Smooth muscle cell (in vitro differentiated cells): ENCODE data around the gene GLB1L. TPM values are rescaled to one million over a fixed set of nuclear protein-coding genes. Genes with fewer than 3 reads are reported as not detected.

Source experiments
- DNase-seq: peaks from one replicate; lab custom pipeline; 2025; ENCODE audit not compliant: unreplicated experiment; lab: John Stamatoyannopoulos, UW
- H2AFZ ChIP-seq: fragments of 200-600 bp; sonication (generic); 2 replicates; pipeline ENCODE4 v1.6.0; 2016; ENCODE audit warnings: antibody characterized with exemption, low read depth, mild to moderate bottlenecking
- H3F3A ChIP-seq: fragments of 200-600 bp; sonication (generic); 2 replicates; pipeline ENCODE4 v1.6.0; 2017; ENCODE audit warnings: antibody characterized with exemption, low read depth
- H3K27ac ChIP-seq: fragments of 200-600 bp; sonication (generic); 2 replicates; pipeline ENCODE4 v1.5.1; 2016; ENCODE audit warnings: low read depth, mild to moderate bottlenecking
- H3K27me3 ChIP-seq: fragments of 200-600 bp; sonication (generic); 2 replicates; pipeline ENCODE4 v1.6.1; 2016; ENCODE audit warnings: low read depth, mild to moderate bottlenecking
- H3K36me3 ChIP-seq: fragments of 200-600 bp; sonication (generic); 2 replicates; pipeline ENCODE4 v1.5.1; 2016; ENCODE audit warnings: low read depth
- H3K4me1 ChIP-seq: fragments of 200-600 bp; sonication (generic); 2 replicates; pipeline ENCODE4 v1.5.1; 2016; ENCODE audit warnings: low read depth
- H3K4me2 ChIP-seq: fragments of 200-600 bp; sonication (generic); 2 replicates; pipeline ENCODE4 v1.6.0; 2016; ENCODE audit warnings: mild to moderate bottlenecking
- H3K4me3 ChIP-seq: fragments of 200-600 bp; sonication (generic); 2 replicates; pipeline ENCODE4 v1.5.1; 2016; ENCODE audit warnings: mild to moderate bottlenecking
- H3K79me2 ChIP-seq: fragments of 200-600 bp; sonication (generic); 2 replicates; pipeline ENCODE4 v1.6.0; 2016; ENCODE audit warnings: low read depth, mild to moderate bottlenecking
- H3K9ac ChIP-seq: fragments of 200-600 bp; sonication (generic); 2 replicates; pipeline ENCODE4 v1.6.0; 2016; ENCODE audit warnings: low read depth
- H3K9me3 ChIP-seq: fragments of 200-600 bp; sonication (generic); replicated peaks from 2 replicates; pipeline ENCODE4 v1.5.1; 2016; ENCODE audit warnings: low read depth
- H4K20me1 ChIP-seq: fragments of 200-600 bp; sonication (generic); 2 replicates; pipeline ENCODE4 v1.6.0; 2016; ENCODE audit warnings: low read depth
- WGBS: methylation state at CpG from one replicate; pipeline ENCODE4 v1.1.7; 2016; ENCODE audit warnings: low lambda C conversion rate; 5-methylcytosine and 5-hydroxymethylcytosine counted together
- polyA plus RNA-seq: library from polyadenylated mRNA; unstranded; fragments of >200 nt; fragmentation: Nextera tagmentation; extraction: Ambion mirVana; gene quantifications from 2 replicates; pipeline ENCODE4 v1.2.1, GENCODE V29; 2016
- total RNA-seq: library from RNA; depleted of rRNA; stranded (reverse); fragments of >200 nt; gene quantifications from 2 replicates; pipeline ENCODE4 v1.2.3, GENCODE V29; 2014
- TF ChIP-seq, protein P1 (sequence below): fragments of 200-600 bp; sonication (generic); IDR thresholded peaks from 2 replicates; pipeline ENCODE4 v1.5.1; 2017; ENCODE audit warnings: borderline replicate concordance, mild to moderate bottlenecking, antibody characterized with exemption; ENCODE audit not compliant: insufficient read depth, poor library complexity, severe bottlenecking

GLB1L gene
- total and polyA plus RNA-seq, 2 experiments from 2014 or later = 4.1 to 26.4 TPM

DNA sequence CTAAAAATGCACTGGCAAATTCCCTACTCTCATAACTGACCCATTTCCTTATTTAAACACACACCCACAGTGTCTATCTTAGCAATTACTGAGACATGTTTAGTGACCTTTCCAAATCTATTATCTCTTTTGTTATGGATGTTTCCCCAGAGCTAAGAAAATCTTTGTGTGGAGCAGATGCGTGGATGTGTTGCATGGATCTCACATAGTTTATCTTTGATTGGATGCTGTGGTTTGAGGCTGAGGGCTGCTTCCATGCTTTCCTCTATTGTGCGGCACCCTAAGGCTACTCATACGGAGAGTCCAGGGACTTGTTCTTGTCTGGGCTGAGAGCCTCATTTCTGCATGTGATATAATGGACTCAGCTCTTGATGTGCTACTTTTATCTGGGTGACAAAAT, 10.9 kb downstream of the GLB1L start:
- no peak for DNase-seq
- Histone ChIP-seq H3K27ac (no peak overlapping the region), H3K27me3 (no peaks in the 10 kb centered on the region), H3K36me3 (peaks cover 19% of the 10 kb centered on the region), H4K20me1 (no peaks in the 10 kb centered on the region), H3F3A (peaks cover 7% of the 10 kb centered on the region), H3K79me2 (peaks cover 21% of the 10 kb centered on the region), H3K4me2 (no peak overlapping the region), H3K4me1 (peaks cover 9% of the 10 kb centered on the region), H3K4me3 (no peak overlapping the region), H3K9me3 (no peaks in the 10 kb centered on the region), H3K9ac (no peak overlapping the region), H2AFZ (no peak overlapping the region)
- TF ChIP-seq, protein P1, sequence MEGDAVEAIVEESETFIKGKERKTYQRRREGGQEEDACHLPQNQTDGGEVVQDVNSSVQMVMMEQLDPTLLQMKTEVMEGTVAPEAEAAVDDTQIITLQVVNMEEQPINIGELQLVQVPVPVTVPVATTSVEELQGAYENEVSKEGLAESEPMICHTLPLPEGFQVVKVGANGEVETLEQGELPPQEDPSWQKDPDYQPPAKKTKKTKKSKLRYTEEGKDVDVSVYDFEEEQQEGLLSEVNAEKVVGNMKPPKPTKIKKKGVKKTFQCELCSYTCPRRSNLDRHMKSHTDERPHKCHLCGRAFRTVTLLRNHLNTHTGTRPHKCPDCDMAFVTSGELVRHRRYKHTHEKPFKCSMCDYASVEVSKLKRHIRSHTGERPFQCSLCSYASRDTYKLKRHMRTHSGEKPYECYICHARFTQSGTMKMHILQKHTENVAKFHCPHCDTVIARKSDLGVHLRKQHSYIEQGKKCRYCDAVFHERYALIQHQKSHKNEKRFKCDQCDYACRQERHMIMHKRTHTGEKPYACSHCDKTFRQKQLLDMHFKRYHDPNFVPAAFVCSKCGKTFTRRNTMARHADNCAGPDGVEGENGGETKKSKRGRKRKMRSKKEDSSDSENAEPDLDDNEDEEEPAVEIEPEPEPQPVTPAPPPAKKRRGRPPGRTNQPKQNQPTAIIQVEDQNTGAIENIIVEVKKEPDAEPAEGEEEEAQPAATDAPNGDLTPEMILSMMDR = no peak
- WGBS = 96% methylated on average over 3 of the region's 3 CpGs

DNA sequence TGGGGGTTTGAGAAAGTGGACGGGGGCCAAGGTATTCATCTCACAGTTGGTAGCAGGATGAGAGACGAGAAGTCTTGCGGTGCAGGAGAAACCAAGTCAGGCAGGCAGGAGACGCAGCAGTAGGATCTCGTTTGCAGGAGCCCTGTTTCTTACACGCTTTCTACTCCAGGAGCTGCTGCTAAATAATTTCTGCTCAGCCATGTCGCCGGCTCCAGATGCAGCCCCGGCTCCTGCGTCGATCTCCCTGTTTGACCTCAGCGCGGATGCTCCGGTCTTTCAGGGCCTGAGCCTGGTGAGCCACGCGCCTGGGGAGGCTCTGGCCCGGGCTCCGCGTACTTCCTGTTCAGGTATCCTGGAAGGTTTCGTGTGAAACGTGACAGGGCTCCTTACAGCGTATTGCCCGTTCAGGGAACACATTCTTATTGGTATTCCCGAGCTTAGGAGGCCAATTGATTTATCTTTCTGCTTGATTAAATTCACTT, 15.1 kb downstream of the GLB1L start:
- under 1% methylated on average over 24 of the region's 24 CpGs for WGBS
- Histone ChIP-seq H3K36me3 (peaks cover 19% of the 10 kb centered on the region), H4K20me1 (peaks cover 8% of the 10 kb centered on the region), H3K4me2 (peak overlapping the region; percentile 99), H3K27ac (peak overlapping the region; percentile 96), H3K27me3 (no peaks in the 10 kb centered on the region), H3K79me2 (peaks cover 46% of the 10 kb centered on the region), H2AFZ (peak overlapping the region; percentile 50), H3F3A (peaks cover 7% of the 10 kb centered on the region), H3K9me3 (no peaks in the 10 kb centered on the region), H3K4me3 (peak overlapping the region; percentile 99), H3K4me1 (peaks cover 18% of the 10 kb centered on the region), H3K9ac (peak overlapping the region; percentile 96)
- no peak for DNase-seq
- TF ChIP-seq, protein P1 = no peak

DNA sequence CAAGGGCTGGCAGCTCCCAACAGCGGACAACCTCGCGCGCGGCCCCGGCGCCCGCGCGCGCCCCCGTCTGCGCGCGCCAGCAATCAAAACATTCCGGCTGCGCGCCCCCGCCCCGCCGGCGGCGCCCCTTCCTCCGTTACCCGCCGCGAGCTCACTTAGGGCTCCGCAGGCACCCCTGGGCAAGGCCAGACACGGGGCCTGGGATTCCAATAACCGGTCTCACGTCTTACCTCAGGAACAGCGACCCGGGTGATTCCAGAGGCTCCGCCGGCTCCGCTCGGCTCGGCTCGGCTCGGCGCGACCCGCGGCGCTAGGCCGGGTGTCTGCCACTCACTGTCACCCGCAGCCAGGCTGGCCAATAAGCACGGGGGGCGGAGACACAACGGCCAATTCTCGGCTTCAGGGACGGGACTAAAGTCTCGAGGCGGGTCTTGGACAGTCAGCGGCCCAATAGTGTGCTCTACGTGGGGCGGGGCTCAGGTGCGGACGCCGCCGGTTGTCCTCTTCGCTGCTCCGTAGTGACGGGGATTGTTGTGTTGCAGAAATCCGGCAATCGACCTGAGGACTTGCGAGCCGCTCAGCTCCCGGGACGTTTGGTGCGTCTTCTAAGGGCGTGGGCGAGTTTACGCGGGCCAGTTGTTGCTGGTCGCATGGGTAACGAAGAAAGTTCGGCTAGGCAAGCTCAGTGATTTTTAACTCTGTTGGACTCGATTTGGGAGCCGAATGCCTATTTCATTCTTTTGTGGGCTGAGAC, 15.8 kb downstream of the GLB1L start, which contains the start of the genes ANKZF1 and ATG9A:
Gene ANKZF1 (plus strand): TSS at position 502 of the 754 bp plus-strand sequence. CDS start 452 bp downstream, outside the sequence.
Gene ATG9A (minus strand): TSS at position 332 of the 754 bp plus-strand sequence. CDS start 1,612 bp downstream, outside the sequence.
- Histone ChIP-seq H2AFZ (peak within 1 kb of the TSS; percentile 50), H3K4me1 (peaks cover 18% of the 10 kb centered on the region), H3K4me3 (peak within 1 kb of the TSS; percentile 99), H3K9me3 (no peaks in the 10 kb centered on the region), H3F3A (peaks cover 7% of the 10 kb centered on the region), H3K36me3 (peaks cover 19% of the 10 kb centered on the region), H3K4me2 (peak within 1 kb of the TSS; percentile 99), H3K27me3 (no peaks in the 10 kb centered on the region), H3K27ac (peak within 1 kb of the TSS; percentile 96), H3K79me2 (peaks cover 46% of the 10 kb centered on the region), H3K9ac (peak within 1 kb of the TSS; percentile 96), H4K20me1 (peaks cover 8% of the 10 kb centered on the region)
- 1% methylated on average over 56 of the region's 80 CpGs for whole genome bisulfite sequencing
- TF ChIP-seq, protein P1 = no peak
- DNase-seq = peak; percentile 87
